Colonic mucosa (tissue), 4 donors: ENCODE measurements around the gene RPH3AL. TPM values are rescaled to one million over a fixed set of nuclear protein-coding genes. Genes with fewer than 3 reads are reported as not detected.

Source experiments
- DNase-seq: peaks from one replicate; pipeline ENCODE4 v3.0.0-alpha.2; 2020
- H3K27ac ChIP-seq: fragments of 200-600 bp; one replicate; pipeline ENCODE4 v1.8.0; 2021
- H3K27me3 ChIP-seq: fragments of 200-600 bp; one replicate; pipeline ENCODE4 v1.8.0; 2021
- H3K36me3 ChIP-seq: fragments of 200-600 bp; one replicate; pipeline ENCODE4 v1.8.0; 2021
- H3K4me1 ChIP-seq: fragments of 200-600 bp; one replicate; pipeline ENCODE4 v1.8.0; 2021; ENCODE audit warnings: mild to moderate bottlenecking
- H3K4me3 ChIP-seq: fragments of 200-600 bp; one replicate; pipeline ENCODE4 v1.8.0; 2021
- H3K9ac ChIP-seq, 2 donors: one replicate each; pipeline ENCODE4 v1.7.0; 2013; ENCODE audit warnings: control low read depth in 2 of 2, low read depth in 2 of 2, low read length in 2 of 2
- H3K9me3 ChIP-seq: fragments of 200-600 bp; one replicate; pipeline ENCODE4 v1.8.0; 2021
- intact Hi-C: fragments of 100-400 bp; cut with DNase I; formaldehyde crosslinking; loops from one replicate; pipeline ENCODE4 v1.14.1; 2022
- total RNA-seq, 2 donors: library from RNA; stranded (reverse); fragmentation: NEBNext Ultra II Directional in 1 of 2; extraction: Animal tissue kit (Norgen Biotek cat#: 25700) in 1 of 2; gene quantifications; one replicate each; pipeline ENCODE4 v1.2.1, GENCODE V29; 2021
- TF ChIP-seq, protein P1 (sequence below): fragments of 200-600 bp; IDR thresholded peaks from one replicate; pipeline ENCODE4 v1.8.0; 2022; ENCODE audit warnings: antibody characterized with exemption, mild to moderate bottlenecking
- donor health status: healthy.
- donor health status: DM: no; HTN: no; CAD: no.
- donor health status: DM: no; HTN: no; CAD: no.

The RPH3AL gene
- total RNA-seq, 2 donors from 2014 or later: 14.9 to 34.2 TPM

- TF ChIP-seq, protein P1, sequence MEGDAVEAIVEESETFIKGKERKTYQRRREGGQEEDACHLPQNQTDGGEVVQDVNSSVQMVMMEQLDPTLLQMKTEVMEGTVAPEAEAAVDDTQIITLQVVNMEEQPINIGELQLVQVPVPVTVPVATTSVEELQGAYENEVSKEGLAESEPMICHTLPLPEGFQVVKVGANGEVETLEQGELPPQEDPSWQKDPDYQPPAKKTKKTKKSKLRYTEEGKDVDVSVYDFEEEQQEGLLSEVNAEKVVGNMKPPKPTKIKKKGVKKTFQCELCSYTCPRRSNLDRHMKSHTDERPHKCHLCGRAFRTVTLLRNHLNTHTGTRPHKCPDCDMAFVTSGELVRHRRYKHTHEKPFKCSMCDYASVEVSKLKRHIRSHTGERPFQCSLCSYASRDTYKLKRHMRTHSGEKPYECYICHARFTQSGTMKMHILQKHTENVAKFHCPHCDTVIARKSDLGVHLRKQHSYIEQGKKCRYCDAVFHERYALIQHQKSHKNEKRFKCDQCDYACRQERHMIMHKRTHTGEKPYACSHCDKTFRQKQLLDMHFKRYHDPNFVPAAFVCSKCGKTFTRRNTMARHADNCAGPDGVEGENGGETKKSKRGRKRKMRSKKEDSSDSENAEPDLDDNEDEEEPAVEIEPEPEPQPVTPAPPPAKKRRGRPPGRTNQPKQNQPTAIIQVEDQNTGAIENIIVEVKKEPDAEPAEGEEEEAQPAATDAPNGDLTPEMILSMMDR: peak; percentile 58
- DNase-seq: peak; percentile 89
- H3K27me3 ChIP-seq: no peaks in the 10 kb centered on the region
- peaks cover 7% of the 10 kb centered on the region for H3K4me1 ChIP-seq
- no peaks in the 10 kb centered on the region for H3K9me3 ChIP-seq
- H3K36me3 ChIP-seq: no peaks in the 10 kb centered on the region
- peak overlapping the region in 1 of 2 donors; percentile 56 for H3K9ac ChIP-seq
- no peak overlapping the region for H3K27ac ChIP-seq
- intact Hi-C loops: loop anchor here (2.0 to 5.0 kb wide), 2 partner anchors 224 to 244 kb away; no protein-coding TSS in a partner anchor
- H3K4me3 ChIP-seq: peak overlapping the region; percentile 53
These were observed 33.7 kb upstream of the RPH3AL start for GRCh38 chr17:386141-386876.

- H3K27me3 ChIP-seq: no peaks in the 10 kb centered on the region
- peak overlapping the region; percentile 53 for H3K4me3 ChIP-seq
- peaks cover 7% of the 10 kb centered on the region for H3K4me1 ChIP-seq
- no peaks in the 10 kb centered on the region for H3K36me3 ChIP-seq
- no peak for DNase-seq
- H3K27ac ChIP-seq: peak overlapping the region; percentile 22
- intact Hi-C loops: loop anchor here (2.0 to 5.0 kb wide), 2 partner anchors 223 to 243 kb away; no protein-coding TSS in a partner anchor
- TF ChIP-seq, protein P1: no peak
- H3K9me3 ChIP-seq: no peaks in the 10 kb centered on the region
- H3K9ac ChIP-seq: peak overlapping the region in 1 of 2 donors; percentile 56
These were observed 33.2 kb upstream of the RPH3AL start for GRCh38 chr17:385836-386140.

GRCh38 chr17:385178-385835 lies 32.7 kb upstream of the RPH3AL start:
- H3K4me3 ChIP-seq: peak overlapping the region; percentile 53
- peak overlapping the region; percentile 55 to 59 for H3K9ac ChIP-seq
- H3K27ac ChIP-seq: peak overlapping the region; percentile 22
- no peaks in the 10 kb centered on the region for H3K27me3 ChIP-seq
- TF ChIP-seq, protein P1: no peak
- peaks cover 7% of the 10 kb centered on the region for H3K4me1 ChIP-seq
- intact Hi-C loops: loop anchor here (5.0 kb wide), 1 partner anchor 223 kb away; no protein-coding TSS in a partner anchor
- H3K9me3 ChIP-seq: no peaks in the 10 kb centered on the region
- DNase-seq: peak; percentile 30
- H3K36me3 ChIP-seq: no peaks in the 10 kb centered on the region

GRCh38 chr17:384622-385177 lies 32.1 kb upstream of the RPH3AL start:
- H3K4me1 ChIP-seq: peaks cover 7% of the 10 kb centered on the region
- intact Hi-C loops: loop anchor here (5.0 kb wide), 1 partner anchor 222 kb away; no protein-coding TSS in a partner anchor
- no peak overlapping the region for H3K27ac ChIP-seq
- peak overlapping the region; percentile 55 to 59 for H3K9ac ChIP-seq
- H3K4me3 ChIP-seq: peak overlapping the region; percentile 53
- no peaks in the 10 kb centered on the region for H3K9me3 ChIP-seq
- no peak for DNase-seq
- no peaks in the 10 kb centered on the region for H3K27me3 ChIP-seq
- H3K36me3 ChIP-seq: no peaks in the 10 kb centered on the region
- TF ChIP-seq, protein P1: no peak

GRCh38 chr17:383771-384621 lies 31.4 kb upstream of the RPH3AL start:
- no peak overlapping the region for H3K27ac ChIP-seq
- DNase-seq: no peak
- no peak overlapping the region for H3K9ac ChIP-seq
- H3K36me3 ChIP-seq: no peaks in the 10 kb centered on the region
- intact Hi-C loops: no loop called here
- H3K27me3 ChIP-seq: no peaks in the 10 kb centered on the region
- H3K4me1 ChIP-seq: peaks cover 7% of the 10 kb centered on the region
- no peak overlapping the region for H3K4me3 ChIP-seq
- TF ChIP-seq, protein P1: no peak
- H3K9me3 ChIP-seq: no peaks in the 10 kb centered on the region
